Esophagus squamous epithelium (tissue), 5 donors: ENCODE data around the gene FUT2. TPM values are rescaled to one million over a fixed set of nuclear protein-coding genes. Genes with fewer than 3 reads are reported as not detected.

Source experiments
- DNase-seq: peaks from one replicate; lab custom pipeline; 2025; lab: John Stamatoyannopoulos, UW
- H3K27ac ChIP-seq, 4 donors: fragments of 200-600 bp; sonication (generic); one replicate each; pipeline ENCODE4 v1.5.1; 2016 to 2019; ENCODE audit warnings: mild to moderate bottlenecking in 1 of 4
- H3K27me3 ChIP-seq, 4 donors: fragments of 200-600 bp; sonication (generic); 1 replicate in 3 of 4; 2 replicates in 1 of 4; pipeline versions ENCODE4 v1.5.1 to v1.6.0; 2017 to 2021; ENCODE audit warnings: antibody characterized with exemption in 1 of 4
- H3K36me3 ChIP-seq, 3 donors: fragments of 200-600 bp; sonication (generic); one replicate each; pipeline ENCODE4 v1.5.1; 2016 to 2019
- H3K4me1 ChIP-seq, 3 donors: fragments of 200-600 bp; sonication (generic); one replicate each; pipeline ENCODE4 v1.5.1; 2017 to 2019
- H3K4me3 ChIP-seq, 4 donors: fragments of 200-600 bp; sonication (generic); 1 replicate in 3 of 4; 2 replicates in 1 of 4; pipeline ENCODE4 v1.5.1; 2016 to 2019; ENCODE audit warnings: mild to moderate bottlenecking in 2 of 4, moderate library complexity in 1 of 4
- H3K9me3 ChIP-seq, 3 donors: fragments of 200-600 bp; sonication (generic); one replicate each; pipeline ENCODE4 v1.5.1; 2016 to 2019
- POLR2A ChIP-seq, 4 donors: fragments of 450-650 bp; IDR thresholded peaks; one replicate each; pipeline ENCODE4 v1.6.1; 2017; ENCODE audit warnings: antibody characterized with exemption in 4 of 4, mild to moderate bottlenecking in 4 of 4, moderate library complexity in 3 of 4
- WGBS, 2 donors: methylation state at CpG; one replicate each; pipeline ENCODE4 v1.1.5; 2018; 5-methylcytosine and 5-hydroxymethylcytosine counted together
- intact Hi-C: fragments of 100-400 bp; cut with DNase I; formaldehyde crosslinking; loops from one replicate; pipeline ENCODE4 v1.15.0; 2022
- total RNA-seq, 4 donors: library from RNA; depleted of rRNA; stranded (reverse); fragments of >200 nt; gene quantifications; one replicate each; pipeline ENCODE4 v1.1.0, GENCODE V29; 2016
- TF ChIP-seq, protein P1 (sequence below), 6 experiments: fragments of 450-650 bp in 4 of 6; fragments of 200-600 bp in 2 of 6; sonication (generic) in 2 of 6; IDR thresholded peaks; one replicate each; pipeline ENCODE4 v1.5.1; 2016 to 2019; ENCODE audit warnings: antibody characterized with exemption in 6 of 6, mild to moderate bottlenecking in 4 of 6, moderate library complexity in 4 of 6
- donor health status: DM: yes; HTN: yes; CAD: no.

Gene FUT2
- total RNA-seq, 4 donors from 2014 or later, result 12.2 to 125 (median 38.5) TPM

GRCh38 chr19:48702701-48703100 lies 6.9 kb downstream of the FUT2 start:
- TF ChIP-seq POLR2A (IDR thresholded peaks at IDR 0.05), result no peak
- TF ChIP-seq, protein P1, sequence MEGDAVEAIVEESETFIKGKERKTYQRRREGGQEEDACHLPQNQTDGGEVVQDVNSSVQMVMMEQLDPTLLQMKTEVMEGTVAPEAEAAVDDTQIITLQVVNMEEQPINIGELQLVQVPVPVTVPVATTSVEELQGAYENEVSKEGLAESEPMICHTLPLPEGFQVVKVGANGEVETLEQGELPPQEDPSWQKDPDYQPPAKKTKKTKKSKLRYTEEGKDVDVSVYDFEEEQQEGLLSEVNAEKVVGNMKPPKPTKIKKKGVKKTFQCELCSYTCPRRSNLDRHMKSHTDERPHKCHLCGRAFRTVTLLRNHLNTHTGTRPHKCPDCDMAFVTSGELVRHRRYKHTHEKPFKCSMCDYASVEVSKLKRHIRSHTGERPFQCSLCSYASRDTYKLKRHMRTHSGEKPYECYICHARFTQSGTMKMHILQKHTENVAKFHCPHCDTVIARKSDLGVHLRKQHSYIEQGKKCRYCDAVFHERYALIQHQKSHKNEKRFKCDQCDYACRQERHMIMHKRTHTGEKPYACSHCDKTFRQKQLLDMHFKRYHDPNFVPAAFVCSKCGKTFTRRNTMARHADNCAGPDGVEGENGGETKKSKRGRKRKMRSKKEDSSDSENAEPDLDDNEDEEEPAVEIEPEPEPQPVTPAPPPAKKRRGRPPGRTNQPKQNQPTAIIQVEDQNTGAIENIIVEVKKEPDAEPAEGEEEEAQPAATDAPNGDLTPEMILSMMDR (IDR thresholded peaks at IDR 0.05), result no peak
- no peak overlapping the region for H3K4me3 ChIP-seq
- DNase-seq, result no peak
- H3K36me3 ChIP-seq, result peaks cover 0 to 54% (median 0%) of the 10 kb centered on the region in 3 donors
- H3K27ac ChIP-seq, result no peak overlapping the region
- H3K9me3 ChIP-seq, result no peaks in the 10 kb centered on the region
- H3K4me1 ChIP-seq, result peaks cover 0 to 18% (median 3%) of the 10 kb centered on the region in 3 donors
- no peaks in the 10 kb centered on the region for H3K27me3 ChIP-seq
- intact Hi-C loops, result no loop called here
- WGBS, 2 donors, result 83 to 88% methylated on average over 13 of the region's 13 CpGs

GRCh38 chr19:48703316-48703715 lies 7.5 kb downstream of the FUT2 start:
- no peak overlapping the region for H3K27ac ChIP-seq
- H3K4me3 ChIP-seq, result no peak overlapping the region
- no peaks in the 10 kb centered on the region for H3K9me3 ChIP-seq
- H3K4me1 ChIP-seq, result peaks cover 0 to 12% (median 0%) of the 10 kb centered on the region in 3 donors
- H3K36me3 ChIP-seq, result peaks cover 0 to 54% (median 0%) of the 10 kb centered on the region in 3 donors
- TF ChIP-seq, protein P1 (IDR thresholded peaks at IDR 0.05), result no peak
- no peak for TF ChIP-seq POLR2A (IDR thresholded peaks at IDR 0.05)
- no peak for DNase-seq
- intact Hi-C loops, result no loop called here
- 92 to 94% methylated on average over 6 to 11 of the region's 23 CpGs for WGBS, 2 donors
- H3K27me3 ChIP-seq, result no peaks in the 10 kb centered on the region

- Histone ChIP-seq H3K4me1 (no peaks in the 10 kb centered on the region), H3K36me3 (peaks cover 0 to 54% (median 0%) of the 10 kb centered on the region in 3 donors), H3K9me3 (no peaks in the 10 kb centered on the region), H3K27ac (no peak overlapping the region), H3K4me3 (no peak overlapping the region), H3K27me3 (no peaks in the 10 kb centered on the region)
- 50 to 78% methylated on average over 2 of the region's 2 CpGs for WGBS, 2 donors
- intact Hi-C loops, result no loop called here
- no peak for DNase-seq
- no peak for TF ChIP-seq POLR2A (IDR thresholded peaks at IDR 0.05)
- TF ChIP-seq, protein P1 (IDR thresholded peaks at IDR 0.05), result no peak
These were observed 9.7 kb downstream of the FUT2 start for GRCh38 chr19:48705431-48705830.

DNA sequence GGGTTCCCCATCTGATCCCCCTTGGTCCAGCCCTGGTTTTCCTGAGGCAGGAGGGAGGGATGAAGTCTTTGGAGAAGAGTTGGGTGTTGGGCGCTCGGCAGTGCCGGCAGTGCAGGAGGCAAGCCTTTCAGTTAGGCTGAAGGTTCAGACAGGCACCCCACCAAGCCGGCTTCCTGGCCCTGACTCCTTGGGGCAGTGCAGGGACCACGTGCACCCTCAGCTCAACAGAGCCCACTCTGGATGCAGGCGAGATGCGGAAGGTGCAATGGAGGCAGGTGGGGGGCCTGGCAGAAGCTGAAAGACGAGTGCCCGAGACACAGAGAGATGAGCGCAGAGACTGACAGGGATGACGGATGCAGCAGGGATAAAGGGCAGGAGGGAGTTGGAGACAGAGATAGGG lies 12.7 kb downstream of the FUT2 start:
- Histone ChIP-seq H3K4me1 (peaks cover 8 to 9% (median 8%) of the 10 kb centered on the region in 3 donors), H3K9me3 (no peaks in the 10 kb centered on the region), H3K36me3 (peaks cover 0 to 26% (median 0%) of the 10 kb centered on the region in 3 donors), H3K27me3 (no peaks in the 10 kb centered on the region), H3K4me3 (no peak overlapping the region), H3K27ac (no peak overlapping the region)
- 62 to 76% methylated on average over 9 to 10 of the region's 11 CpGs for WGBS, 2 donors
- intact Hi-C loops, result no loop called here
- DNase-seq, result no peak
- TF ChIP-seq, protein P1 (IDR thresholded peaks at IDR 0.05), result no peak
- TF ChIP-seq POLR2A (IDR thresholded peaks at IDR 0.05), result no peak

DNA sequence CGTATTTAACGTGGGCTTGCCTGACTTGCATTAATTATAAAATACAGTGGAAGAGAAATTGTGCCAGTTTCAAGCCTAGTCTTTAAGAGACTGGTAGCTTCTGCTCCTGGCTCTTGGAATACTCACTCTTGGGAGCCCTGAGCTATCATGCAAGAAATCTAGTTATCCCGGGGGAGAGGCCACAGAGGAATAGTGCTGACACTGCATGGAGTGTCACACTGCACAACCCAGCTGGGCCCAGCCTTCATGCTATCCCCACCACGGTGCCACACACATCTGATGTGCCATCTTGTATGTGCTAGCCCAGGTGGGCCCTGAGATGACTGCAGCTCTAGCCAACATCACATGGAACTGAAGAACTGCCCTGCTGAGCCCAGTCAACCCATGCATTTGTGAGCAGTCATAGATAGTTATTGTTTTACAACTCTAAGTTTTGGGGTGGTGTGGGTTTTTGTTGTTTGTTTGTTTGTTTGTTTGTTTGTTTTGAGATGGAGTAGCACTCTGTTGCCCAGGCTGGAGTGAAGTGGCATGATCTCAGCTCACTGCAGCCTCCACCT lies 15.4 kb downstream of the FUT2 start:
- H3K4me1 ChIP-seq, result peaks cover 25 to 31% (median 26%) of the 10 kb centered on the region in 3 donors
- 95 to 100% methylated on average over 3 to 4 of the region's 4 CpGs for WGBS, 2 donors
- intact Hi-C loops, result no loop called here

More for the DNA sequence above, 15.4 kb downstream of the FUT2 start:
- no peaks in the 10 kb centered on the region for H3K9me3 ChIP-seq
- TF ChIP-seq POLR2A (IDR thresholded peaks at IDR 0.05), result no peak
- TF ChIP-seq, protein P1 (IDR thresholded peaks at IDR 0.05), result no peak
- no peak for DNase-seq
- H3K27ac ChIP-seq, result no peak overlapping the region
- no peak overlapping the region for H3K4me3 ChIP-seq
- H3K27me3 ChIP-seq, result no peaks in the 10 kb centered on the region
- peaks cover 0 to 8% (median 0%) of the 10 kb centered on the region in 3 donors for H3K36me3 ChIP-seq
